GM19452 (cell line): ENCODE measurements around the gene ACTN4.
"Not testable (repeated sequence)": the region's sequence is repeated elsewhere in the genome, so short reads cannot be mapped to it uniquely, and the experiment has no call there.

Source experiments
- ATAC-seq: cut with Tn5 transposase; IDR thresholded peaks from one replicate; pipeline ENCODE4 v1.9.1; 2021; ENCODE audit not compliant: unreplicated experiment

ACTN4 gene

GRCh38 chr19:38647368-38647965 lies at the start of gene ACTN4:
TSS of gene ACTN4 (plus strand) at chr19:38647649. CDS start at chr19:38647746, 97 bp downstream.
- ATAC-seq: peak; percentile 85

DNA sequence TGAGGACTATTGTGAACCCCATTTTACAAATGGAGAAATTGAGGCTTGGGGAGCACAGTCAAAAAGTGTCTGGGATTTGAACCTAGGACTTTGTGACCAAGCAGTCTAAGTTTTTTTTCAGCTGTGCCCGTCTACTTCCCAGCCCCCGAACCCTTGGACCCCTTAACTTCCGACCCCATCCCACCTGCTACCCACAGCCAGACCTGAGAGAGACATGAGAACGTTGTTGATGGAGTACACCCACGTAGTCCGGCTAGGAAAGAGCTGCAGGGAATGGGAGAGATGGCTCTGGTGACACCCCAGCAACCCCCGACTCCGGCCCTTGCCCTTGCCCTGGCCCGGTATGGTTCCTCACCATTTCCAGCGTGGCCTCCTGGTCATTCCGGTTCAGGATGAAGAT lies 47.7 kb upstream of the ACTN4 start:
- no peak for ATAC-seq

DNA sequence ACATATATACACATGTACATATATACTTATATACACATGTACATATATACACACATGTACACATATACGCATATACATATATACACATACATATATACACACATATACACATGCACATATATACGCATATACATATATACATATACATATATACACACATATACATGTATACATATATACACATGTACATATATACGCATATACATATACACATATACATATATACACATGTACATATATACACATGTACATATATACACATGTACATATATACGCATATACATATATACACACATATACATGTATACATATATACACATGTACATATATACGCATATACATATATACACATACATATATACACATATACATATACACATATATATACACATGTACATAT lies 44.6 kb upstream of the ACTN4 start:
- ATAC-seq: not testable (repeated sequence)

GRCh38 chr19:38606131-38606530 lies 41.3 kb upstream of the ACTN4 start:
- no peak for ATAC-seq

DNA sequence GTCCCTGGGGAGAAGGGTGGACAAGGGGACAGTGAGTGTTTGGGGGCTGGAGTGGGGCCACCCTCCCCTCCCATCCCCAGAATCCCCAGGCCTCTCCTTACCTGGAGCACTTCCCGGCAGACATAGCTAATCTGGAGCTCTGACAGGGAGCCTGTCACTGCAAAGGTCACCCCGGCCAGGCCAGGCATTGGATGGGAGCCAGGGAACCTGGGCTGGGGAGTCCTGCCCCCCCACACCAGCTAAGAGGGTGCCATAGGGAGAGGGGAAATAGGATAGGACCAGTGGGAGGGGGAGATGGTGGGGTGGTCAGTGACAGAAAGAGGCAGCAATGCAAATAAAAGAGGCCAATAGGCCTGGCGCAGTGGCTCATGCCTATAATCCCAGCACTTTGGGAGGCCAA lies 33.2 kb upstream of the ACTN4 start:
- ATAC-seq: no peak

DNA sequence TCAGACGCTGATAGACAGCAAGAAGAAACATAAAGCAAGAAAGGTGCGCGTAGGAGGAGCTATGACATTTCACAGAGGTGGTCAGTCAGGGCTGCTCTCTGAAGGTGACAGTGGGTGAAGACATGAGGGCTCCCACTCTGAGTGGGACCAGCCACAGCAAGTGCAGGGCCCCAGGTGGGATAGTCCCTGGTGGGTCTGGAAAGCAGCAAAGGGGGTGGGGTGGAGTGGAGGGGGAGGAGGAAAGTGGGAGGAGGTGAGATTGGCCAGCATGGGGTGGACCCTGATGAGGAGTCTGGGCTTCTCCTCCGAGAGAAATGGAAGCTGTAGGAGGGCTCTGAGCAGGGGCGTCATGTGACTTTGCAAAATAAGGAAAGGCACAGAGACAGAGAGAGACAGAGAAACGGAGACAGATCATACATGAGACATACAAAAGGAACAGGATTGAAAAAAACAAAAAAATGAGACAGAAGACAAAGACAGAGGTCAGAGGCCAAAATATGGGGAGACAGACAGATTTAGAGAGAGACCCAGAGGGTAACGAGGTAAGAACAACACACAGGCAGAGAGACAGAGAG lies 32.4 kb upstream of the ACTN4 start:
- ATAC-seq: no peak

- no peak for ATAC-seq
These were observed 31.2 kb upstream of the ACTN4 start for GRCh38 chr19:38616265-38616664.

- no peak for ATAC-seq
These were observed 30.1 kb upstream of the ACTN4 start for GRCh38 chr19:38617283-38617763.

- ATAC-seq: peak; percentile 61
These were observed 29.5 kb upstream of the ACTN4 start, which contains the start of gene MAP4K1 for GRCh38 chr19:38617764-38618589. TSS of gene MAP4K1 (minus strand) at chr19:38617953. CDS start at chr19:38617895, 58 bp downstream.

- peak; percentile 55 for ATAC-seq
These were observed 28.7 kb upstream of the ACTN4 start, which contains the start of gene EIF3K for GRCh38 chr19:38618590-38619360. TSS of gene EIF3K (plus strand) at chr19:38619188. CDS start at chr19:38619269, 81 bp downstream.

GRCh38 chr19:38619361-38620174 lies 27.9 kb upstream of the ACTN4 start:
- ATAC-seq: no peak

GRCh38 chr19:38624822-38625221 lies 22.6 kb upstream of the ACTN4 start:
- no peak for ATAC-seq

DNA sequence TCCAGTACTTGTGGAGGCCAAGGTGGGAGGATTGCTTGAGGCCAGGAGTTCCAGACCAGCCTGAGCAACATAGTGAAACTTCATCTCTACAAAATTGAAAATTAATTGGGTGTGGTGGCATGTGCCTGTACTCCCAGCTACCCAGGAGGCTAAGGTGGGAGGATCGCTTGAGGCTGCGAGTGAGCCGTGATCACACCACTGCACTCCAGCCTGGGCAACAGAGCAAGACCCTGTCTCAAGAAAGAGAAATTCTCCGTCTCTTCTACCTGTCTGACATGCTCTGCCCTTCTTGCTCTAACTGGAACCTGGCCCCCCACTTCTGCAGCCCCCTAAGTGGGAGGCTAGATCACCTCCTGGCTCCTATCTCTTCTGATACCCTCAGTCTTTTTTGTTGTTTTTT lies 21.0 kb upstream of the ACTN4 start:
- ATAC-seq: no peak

DNA sequence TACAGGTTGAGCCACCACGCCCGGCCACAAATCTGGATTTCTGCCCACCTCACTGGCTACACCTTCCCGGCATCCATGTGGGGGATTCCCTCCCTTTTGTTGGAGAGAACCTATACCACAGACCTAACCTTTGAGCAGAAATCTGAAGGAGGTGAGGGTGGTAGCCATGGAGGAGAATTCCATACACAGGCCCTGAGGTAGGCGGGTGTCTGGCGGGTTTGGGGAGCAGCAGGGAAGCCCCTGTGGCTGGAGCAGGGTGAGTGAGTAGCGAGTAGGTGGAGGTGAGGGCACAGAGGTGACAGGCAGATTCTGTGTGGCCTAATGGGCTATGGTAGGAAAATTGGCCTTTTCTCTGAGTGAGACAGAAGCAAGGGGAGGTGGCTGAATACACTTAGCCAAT lies 17.9 kb upstream of the ACTN4 start:
- ATAC-seq: no peak

GRCh38 chr19:38631301-38631700 lies 16.1 kb upstream of the ACTN4 start:
- ATAC-seq: not testable (repeated sequence)

GRCh38 chr19:38631811-38632475 lies 15.5 kb upstream of the ACTN4 start:
- ATAC-seq: not testable (repeated sequence)

DNA sequence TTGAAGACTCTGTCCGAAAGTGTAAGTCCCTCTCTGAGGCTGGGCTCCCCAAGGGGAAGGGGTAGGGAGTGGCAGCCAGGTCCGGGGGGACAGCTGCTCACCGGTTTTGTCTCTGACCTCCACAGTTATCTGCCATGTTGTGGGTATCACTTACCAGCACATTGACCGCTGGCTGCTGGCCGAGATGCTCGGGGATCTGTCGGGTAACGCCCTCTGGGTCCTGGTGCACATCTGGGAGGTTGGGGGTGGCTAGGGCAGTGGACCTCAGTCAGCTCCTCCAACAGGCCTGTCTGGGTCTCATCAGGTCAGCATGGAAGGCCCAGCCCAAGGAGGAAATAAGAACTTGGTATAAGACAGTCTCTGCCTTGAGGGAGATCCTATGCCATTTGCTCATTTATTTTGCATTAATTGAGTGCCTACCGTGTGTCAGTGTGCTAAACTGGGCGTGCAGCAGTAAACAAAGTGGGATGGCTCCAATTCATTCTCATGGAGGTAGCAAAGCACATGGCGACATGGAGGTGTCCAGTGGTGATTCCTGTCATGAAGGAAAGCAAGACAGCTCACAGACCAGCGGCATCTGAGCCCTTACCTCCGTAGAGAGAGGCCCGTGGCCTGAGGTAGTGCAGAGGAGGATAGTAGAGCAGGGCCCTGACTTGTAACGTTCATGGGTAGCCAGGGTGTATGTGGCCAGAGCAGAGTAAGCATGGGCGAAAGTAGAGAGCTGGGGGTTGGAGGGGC lies 14.8 kb upstream of the ACTN4 start:
- ATAC-seq: no peak

- ATAC-seq: no peak
These were observed 12.5 kb upstream of the ACTN4 start for GRCh38 chr19:38634757-38635482.
